Left ventricle myocardium inferior (tissue), 1 donor: ENCODE measurements around the gene GALR2. TPM values are rescaled to one million over a fixed set of nuclear protein-coding genes. Genes with fewer than 3 reads are reported as not detected.
A peak's percentile ranks its signal among the peaks of the same experiment; 100 is the strongest.

Experiments used
- DNase-seq: peaks from one replicate; pipeline ENCODE4 v3.0.0-alpha.2; 2020
- H3K27ac ChIP-seq: fragments of 200-600 bp; replicated peaks from 2 replicates; pipeline ENCODE4 v1.8.0; 2021
- H3K27me3 ChIP-seq: fragments of 200-600 bp; 2 replicates; pipeline ENCODE4 v1.8.0; 2021; ENCODE audit warnings: low read depth
- H3K36me3 ChIP-seq: fragments of 200-600 bp; 2 replicates; pipeline ENCODE4 v1.8.0; 2021
- H3K4me1 ChIP-seq: fragments of 200-600 bp; 2 replicates; pipeline ENCODE4 v1.8.0; 2021
- H3K4me3 ChIP-seq: fragments of 200-600 bp; 2 replicates; pipeline ENCODE4 v1.8.0; 2021; ENCODE audit warnings: mild to moderate bottlenecking, moderate library complexity
- H3K9me3 ChIP-seq: fragments of 200-600 bp; replicated peaks from 2 replicates; pipeline ENCODE4 v1.8.0; 2021
- intact Hi-C: fragments of 100-400 bp; cut with micrococcal nuclease; formaldehyde crosslinking; loops from one replicate; pipeline ENCODE4 v1.11.0; 2022
- total RNA-seq: library from RNA; stranded (reverse); fragmentation: NEBNext Ultra II Directional; extraction: Animal tissue kit (Norgen Biotek cat#: 25700); gene quantifications from one replicate; pipeline ENCODE4 v1.2.1, GENCODE V29; 2021
- TF ChIP-seq, protein P1 (sequence below): fragments of 200-600 bp; IDR thresholded peaks from 2 replicates; pipeline ENCODE4 v1.8.0; 2021; ENCODE audit warnings: antibody characterized with exemption, mild to moderate bottlenecking, borderline replicate concordance
- donor health status: DM: no; HTN: yes; CAD: no; lungs with severe emphysema.

GALR2 gene
- total RNA-seq, 1 donor from 2014 or later, result not detected

DNA sequence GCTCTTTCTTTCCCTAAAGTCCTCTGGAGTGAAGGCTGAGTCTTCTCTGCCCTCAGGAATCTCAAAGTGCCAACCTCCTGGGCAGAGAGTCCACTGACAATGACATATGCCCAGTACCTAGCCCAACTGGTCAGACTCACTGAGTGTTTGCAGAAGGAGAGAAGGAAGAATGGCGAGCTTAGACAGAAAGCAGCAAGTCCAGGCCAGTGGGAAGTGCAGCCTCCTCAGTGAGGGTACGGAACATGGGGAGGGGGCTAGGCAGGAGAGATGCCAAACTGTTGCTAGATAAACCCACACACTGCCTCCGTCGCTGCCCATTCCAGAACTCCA lies 28.3 kb downstream of the GALR2 start:
- peaks cover 39% of the 10 kb centered on the region for H3K36me3 ChIP-seq
- intact Hi-C loops, result no loop called here
- no peak for DNase-seq
- peak overlapping the region; percentile 86 for H3K27ac ChIP-seq
- H3K9me3 ChIP-seq, result no peaks in the 10 kb centered on the region
- peak overlapping the region; percentile 86 for H3K4me3 ChIP-seq
- no peaks in the 10 kb centered on the region for H3K27me3 ChIP-seq
- peaks cover 30% of the 10 kb centered on the region for H3K4me1 ChIP-seq
- TF ChIP-seq, protein P1, sequence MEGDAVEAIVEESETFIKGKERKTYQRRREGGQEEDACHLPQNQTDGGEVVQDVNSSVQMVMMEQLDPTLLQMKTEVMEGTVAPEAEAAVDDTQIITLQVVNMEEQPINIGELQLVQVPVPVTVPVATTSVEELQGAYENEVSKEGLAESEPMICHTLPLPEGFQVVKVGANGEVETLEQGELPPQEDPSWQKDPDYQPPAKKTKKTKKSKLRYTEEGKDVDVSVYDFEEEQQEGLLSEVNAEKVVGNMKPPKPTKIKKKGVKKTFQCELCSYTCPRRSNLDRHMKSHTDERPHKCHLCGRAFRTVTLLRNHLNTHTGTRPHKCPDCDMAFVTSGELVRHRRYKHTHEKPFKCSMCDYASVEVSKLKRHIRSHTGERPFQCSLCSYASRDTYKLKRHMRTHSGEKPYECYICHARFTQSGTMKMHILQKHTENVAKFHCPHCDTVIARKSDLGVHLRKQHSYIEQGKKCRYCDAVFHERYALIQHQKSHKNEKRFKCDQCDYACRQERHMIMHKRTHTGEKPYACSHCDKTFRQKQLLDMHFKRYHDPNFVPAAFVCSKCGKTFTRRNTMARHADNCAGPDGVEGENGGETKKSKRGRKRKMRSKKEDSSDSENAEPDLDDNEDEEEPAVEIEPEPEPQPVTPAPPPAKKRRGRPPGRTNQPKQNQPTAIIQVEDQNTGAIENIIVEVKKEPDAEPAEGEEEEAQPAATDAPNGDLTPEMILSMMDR, result no peak

DNA sequence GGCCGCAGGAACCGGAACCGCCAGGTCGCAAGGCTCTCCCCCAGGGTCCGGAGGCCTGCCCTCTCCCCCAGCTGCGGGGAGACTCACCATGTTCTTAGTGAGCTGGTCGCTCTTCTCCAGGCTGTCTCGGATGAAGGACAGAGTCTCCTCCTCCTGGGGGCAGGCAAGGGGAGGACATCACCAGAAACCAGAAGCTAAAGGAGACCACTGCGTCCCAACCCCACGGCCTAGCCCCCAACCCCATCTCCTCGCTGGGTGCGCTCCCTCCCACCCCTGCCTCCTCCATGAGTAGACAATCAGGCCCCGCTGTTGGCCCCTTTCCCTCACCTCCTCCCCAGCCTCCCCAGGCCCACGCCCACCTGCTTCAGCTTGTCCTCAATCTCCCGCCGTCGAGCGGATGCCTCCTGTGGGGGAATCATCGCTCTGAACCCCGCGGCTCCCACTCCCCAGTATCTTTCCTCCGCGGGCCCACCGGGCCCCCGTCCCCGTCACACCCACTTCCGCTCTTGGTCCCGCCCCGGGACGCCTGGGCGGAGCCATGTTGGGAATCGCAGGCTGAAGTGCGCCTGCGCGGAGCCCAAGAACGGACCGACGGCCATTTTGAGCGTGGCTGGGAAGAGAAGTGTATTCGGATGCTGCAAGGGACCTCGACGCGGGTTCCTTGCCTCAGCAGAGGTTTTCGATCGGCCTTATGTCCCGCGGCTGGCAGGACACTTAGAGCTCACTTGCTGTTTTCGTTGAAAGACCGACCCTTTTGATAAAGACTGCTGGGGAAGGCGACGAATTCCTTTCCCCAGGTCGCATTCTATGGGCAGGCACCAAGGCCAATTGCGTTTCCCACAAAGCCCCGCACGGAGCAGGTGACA lies 28.9 kb downstream of the GALR2 start, which contains the start of gene EXOC7:
TSS of gene EXOC7 (minus strand) at position 514 of the 866 bp plus-strand sequence. CDS start at position 419, 95 bp downstream.
- Histone ChIP-seq H3K36me3 (peaks cover 34% of the 10 kb centered on the region), H3K27ac (peak within 1 kb of the TSS; percentile 86), H3K9me3 (no peaks in the 10 kb centered on the region), H3K4me1 (peaks cover 30% of the 10 kb centered on the region), H3K27me3 (no peaks in the 10 kb centered on the region), H3K4me3 (peak within 1 kb of the TSS; percentile 86)
- TF ChIP-seq, protein P1, result peak; percentile 11
- intact Hi-C loops, result no loop called here
- DNase-seq, result peak; percentile 90

DNA sequence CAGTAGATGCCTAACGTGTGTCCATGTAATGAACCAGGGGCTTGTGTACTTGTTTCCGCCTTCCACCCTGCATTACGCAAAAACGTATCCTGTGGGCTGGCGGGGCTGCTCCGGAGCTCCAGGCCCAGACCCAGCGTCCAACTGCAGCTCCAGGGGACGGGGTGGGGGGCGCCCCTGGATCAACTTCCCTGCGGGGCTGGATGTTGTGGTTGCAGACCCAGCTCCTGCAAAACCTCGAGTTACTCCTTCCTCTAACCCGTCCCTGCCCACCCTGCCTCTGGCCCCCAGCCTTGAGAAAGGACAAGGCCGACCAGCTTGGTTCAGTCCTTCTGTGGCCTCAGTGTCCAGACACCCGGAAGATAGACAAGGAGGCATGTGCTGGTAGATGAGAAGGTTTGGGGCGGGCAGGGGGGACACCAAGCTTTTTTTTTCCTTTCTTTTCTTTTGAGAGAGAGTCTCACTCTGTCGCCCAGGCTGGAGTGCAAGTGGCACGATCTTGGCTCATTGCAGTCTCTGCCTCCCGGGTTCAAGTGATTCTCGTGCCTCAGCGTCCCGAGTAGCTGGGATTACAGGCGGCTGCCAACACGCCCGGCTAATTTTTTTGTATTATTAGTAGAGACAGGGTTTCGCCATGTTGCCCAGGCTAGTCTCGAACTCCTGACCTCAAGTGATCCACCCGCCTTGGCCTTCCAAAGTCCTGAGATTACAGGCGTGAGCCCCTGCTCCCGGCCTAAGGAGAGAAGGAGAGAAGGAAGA lies 29.7 kb downstream of the GALR2 start:
- Histone ChIP-seq H3K4me1 (peaks cover 30% of the 10 kb centered on the region), H3K9me3 (no peaks in the 10 kb centered on the region), H3K27ac (peak overlapping the region; percentile 86), H3K27me3 (no peaks in the 10 kb centered on the region), H3K4me3 (peak overlapping the region; percentile 86), H3K36me3 (peaks cover 29% of the 10 kb centered on the region)
- DNase-seq, result no peak
- TF ChIP-seq, protein P1, result no peak
- intact Hi-C loops, result no loop called here

DNA sequence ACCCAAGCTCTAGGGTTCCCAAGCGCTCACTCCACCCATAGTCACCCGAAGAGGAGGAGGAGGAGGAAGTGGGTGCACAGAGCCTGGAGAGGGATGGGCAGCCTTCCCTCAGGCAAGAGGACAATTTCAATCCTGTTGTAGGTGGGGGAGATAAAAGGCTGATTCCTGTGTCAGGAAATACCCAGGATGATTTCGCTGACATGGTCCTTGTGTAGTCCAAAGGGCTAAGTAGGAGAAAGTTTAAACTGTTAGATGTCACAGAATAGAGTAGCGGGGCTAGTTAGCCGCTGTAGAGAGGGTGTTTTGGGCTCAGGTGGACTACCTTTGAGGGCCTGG lies 30.3 kb downstream of the GALR2 start:
- intact Hi-C loops, result no loop called here

DNA sequence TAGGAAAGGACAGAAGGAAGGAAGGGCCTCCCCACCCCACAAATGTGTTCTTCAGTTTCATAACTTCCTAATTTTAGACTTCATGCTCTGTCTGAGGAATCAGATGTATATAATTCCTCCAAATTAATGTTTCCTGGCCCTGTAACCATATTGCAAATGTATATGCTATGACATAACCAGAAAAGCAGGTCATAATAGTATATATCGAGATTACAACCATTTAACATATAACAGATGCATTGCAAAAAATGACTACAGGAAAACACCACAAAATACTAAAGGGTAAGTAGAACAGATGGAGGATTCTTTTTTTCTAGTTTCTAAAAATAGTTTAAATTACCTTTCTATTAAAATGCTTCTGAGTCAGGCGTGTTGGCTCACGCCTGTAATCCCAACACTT lies 32.1 kb downstream of the GALR2 start:
- no peaks in the 10 kb centered on the region for H3K27me3 ChIP-seq
- H3K9me3 ChIP-seq, result no peaks in the 10 kb centered on the region
- intact Hi-C loops, result no loop called here
- H3K36me3 ChIP-seq, result peaks cover 5% of the 10 kb centered on the region
- no peak for DNase-seq
- TF ChIP-seq, protein P1, result no peak
- peaks cover 27% of the 10 kb centered on the region for H3K4me1 ChIP-seq
- no peak overlapping the region for H3K27ac ChIP-seq
- H3K4me3 ChIP-seq, result no peak overlapping the region

More for the DNA sequence above, 30.3 kb downstream of the GALR2 start:
- Histone ChIP-seq H3K36me3 (peaks cover 23% of the 10 kb centered on the region), H3K4me3 (no peak overlapping the region), H3K27me3 (no peaks in the 10 kb centered on the region), H3K27ac (no peak overlapping the region), H3K9me3 (no peaks in the 10 kb centered on the region), H3K4me1 (peaks cover 30% of the 10 kb centered on the region)
- TF ChIP-seq, protein P1, result no peak
- DNase-seq, result no peak
